WTC11 (cell line): Measurements from ENCODE around the gene ARHGAP42.

Experiments used
- CTCF ChIP-seq: fragments of 200-600 bp; IDR thresholded peaks from 2 replicates; pipeline ENCODE4 v1.8.0; 2022; ENCODE audit warnings: antibody characterized with exemption
- EMX1 ChIP-seq: fragments of 250-450 bp; sonication (Bioruptor Pico); IDR thresholded peaks from 2 replicates; pipeline ENCODE4 v1.8.0; 2021; ENCODE audit warnings: mild to moderate bottlenecking
- MXD4 ChIP-seq: fragments of 250-450 bp; sonication (Bioruptor Pico); IDR thresholded peaks from 2 replicates; pipeline ENCODE4 v1.8.0; 2021; ENCODE audit warnings: mild to moderate bottlenecking, moderate library complexity, borderline replicate concordance

GRCh38 chr11:100939571-100939970 is 252.5 kb downstream of the ARHGAP42 start:
- TF ChIP-seq MXD4 (CRISPR knock-in tag) (no peak), CTCF (no peak), EMX1 (CRISPR knock-in tag) (no peak)
